B cell (primary cell): ENCODE results near the gene DCPS.

Experiments
- EZH2 ChIP-seq: IDR thresholded peaks from 2 replicates; pipeline ENCODE4 v1.6.1; 2012; ENCODE audit warnings: borderline replicate concordance, low read depth, mild to moderate bottlenecking, moderate library complexity, low read length; ENCODE audit not compliant: insufficient read depth, poor library complexity, severe bottlenecking
- TF ChIP-seq, protein P1 (sequence below): fragments of 200-600 bp; IDR thresholded peaks from one replicate; pipeline ENCODE4 v1.8.0; 2022; ENCODE audit warnings: antibody characterized with exemption, mild to moderate bottlenecking

GRCh38 chr11:126362879-126363655 is 59.2 kb downstream of the DCPS start:
- TF ChIP-seq, protein P1, sequence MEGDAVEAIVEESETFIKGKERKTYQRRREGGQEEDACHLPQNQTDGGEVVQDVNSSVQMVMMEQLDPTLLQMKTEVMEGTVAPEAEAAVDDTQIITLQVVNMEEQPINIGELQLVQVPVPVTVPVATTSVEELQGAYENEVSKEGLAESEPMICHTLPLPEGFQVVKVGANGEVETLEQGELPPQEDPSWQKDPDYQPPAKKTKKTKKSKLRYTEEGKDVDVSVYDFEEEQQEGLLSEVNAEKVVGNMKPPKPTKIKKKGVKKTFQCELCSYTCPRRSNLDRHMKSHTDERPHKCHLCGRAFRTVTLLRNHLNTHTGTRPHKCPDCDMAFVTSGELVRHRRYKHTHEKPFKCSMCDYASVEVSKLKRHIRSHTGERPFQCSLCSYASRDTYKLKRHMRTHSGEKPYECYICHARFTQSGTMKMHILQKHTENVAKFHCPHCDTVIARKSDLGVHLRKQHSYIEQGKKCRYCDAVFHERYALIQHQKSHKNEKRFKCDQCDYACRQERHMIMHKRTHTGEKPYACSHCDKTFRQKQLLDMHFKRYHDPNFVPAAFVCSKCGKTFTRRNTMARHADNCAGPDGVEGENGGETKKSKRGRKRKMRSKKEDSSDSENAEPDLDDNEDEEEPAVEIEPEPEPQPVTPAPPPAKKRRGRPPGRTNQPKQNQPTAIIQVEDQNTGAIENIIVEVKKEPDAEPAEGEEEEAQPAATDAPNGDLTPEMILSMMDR: no peak
- TF ChIP-seq EZH2: no peak
